ENCODE results near the gene CLTRN.
A peak's percentile ranks its signal among the peaks of the same experiment; 100 is the strongest.
"Not testable (repeated sequence)": the region's sequence is repeated elsewhere in the genome, so short reads cannot be mapped to it uniquely, and the experiment has no call there.

The CLTRN gene, protein sequence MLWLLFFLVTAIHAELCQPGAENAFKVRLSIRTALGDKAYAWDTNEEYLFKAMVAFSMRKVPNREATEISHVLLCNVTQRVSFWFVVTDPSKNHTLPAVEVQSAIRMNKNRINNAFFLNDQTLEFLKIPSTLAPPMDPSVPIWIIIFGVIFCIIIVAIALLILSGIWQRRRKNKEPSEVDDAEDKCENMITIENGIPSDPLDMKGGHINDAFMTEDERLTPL

GRCh38 chrX:15664487-15665444 is at the start of gene CLTRN:
Gene CLTRN, minus strand, starts transcription at chrX:15664805. Its CDS starts 30 bp downstream, at chrX:15664775.
- no peak for DNase-seq (ENCODE audit: low read depth)

DNA sequence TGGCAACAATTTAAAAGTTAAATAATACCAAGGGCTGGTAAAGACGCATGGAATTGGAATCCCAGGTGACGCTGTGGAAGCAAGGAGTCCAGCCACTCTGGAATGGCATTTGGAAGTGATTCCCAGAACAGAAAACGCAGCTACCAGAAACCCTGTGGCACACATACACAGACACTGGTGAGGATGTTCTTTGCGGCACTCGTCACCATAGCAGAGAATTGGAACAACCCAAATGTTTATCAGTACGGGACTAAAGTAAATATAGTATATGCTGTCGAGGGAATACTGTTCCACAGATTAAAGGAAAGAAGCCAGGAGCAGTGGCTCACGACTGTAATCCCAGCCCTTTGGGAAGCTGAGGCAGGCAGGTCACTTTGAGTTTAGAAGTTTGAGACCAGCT is 39.7 kb upstream of the CLTRN start:
- not testable (repeated sequence) for DNase-seq (ENCODE audit: low read depth)

DNA sequence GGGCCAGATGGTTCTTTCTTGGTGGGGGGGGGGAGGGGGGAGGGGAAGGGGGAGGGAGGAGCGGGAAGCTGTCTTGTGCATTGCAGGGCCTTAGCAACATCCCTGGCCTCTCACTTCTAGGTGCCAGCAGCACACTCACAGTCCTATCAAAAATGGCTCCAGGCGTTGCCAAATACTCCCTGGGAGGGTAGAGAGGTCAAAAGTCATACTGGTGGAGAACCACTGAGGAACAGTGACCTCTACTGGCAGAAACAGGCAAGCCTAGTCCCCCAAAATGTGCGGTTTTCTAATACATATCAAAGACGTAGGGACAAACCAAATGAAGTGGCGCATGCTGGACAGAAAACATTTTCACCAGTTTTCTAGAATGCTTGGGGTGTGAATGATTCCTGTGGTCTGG is 39.2 kb upstream of the CLTRN start:
- DNase-seq (ENCODE audit: low read depth), result not testable (repeated sequence)

- no peak for DNase-seq (ENCODE audit: low read depth)
These were observed 38.1 kb upstream of the CLTRN start for GRCh38 chrX:15702488-15703371.

DNA sequence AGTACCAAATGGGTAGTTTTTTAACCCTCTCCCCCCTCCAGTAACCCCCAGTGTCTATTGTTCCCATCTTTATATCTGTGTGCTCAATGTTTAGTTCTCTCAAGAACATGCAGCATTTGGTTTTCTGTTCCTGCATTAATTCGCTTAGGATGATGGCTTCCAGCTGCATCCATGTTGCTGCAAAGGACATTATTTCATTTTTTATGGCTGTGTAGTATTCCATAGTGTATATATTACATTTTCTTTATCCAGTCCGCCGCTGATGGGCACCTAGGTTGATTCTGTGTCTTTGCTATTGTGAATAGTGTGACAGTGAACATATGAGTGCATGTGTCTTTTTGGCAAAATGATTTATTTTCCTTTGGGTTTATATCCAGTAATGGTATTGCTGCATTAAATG is 31.9 kb upstream of the CLTRN start:
- DNase-seq (ENCODE audit: low read depth), result no peak

GRCh38 chrX:15694941-15695451 is 30.4 kb upstream of the CLTRN start:
- DNase-seq (ENCODE audit: low read depth), result no peak

DNA sequence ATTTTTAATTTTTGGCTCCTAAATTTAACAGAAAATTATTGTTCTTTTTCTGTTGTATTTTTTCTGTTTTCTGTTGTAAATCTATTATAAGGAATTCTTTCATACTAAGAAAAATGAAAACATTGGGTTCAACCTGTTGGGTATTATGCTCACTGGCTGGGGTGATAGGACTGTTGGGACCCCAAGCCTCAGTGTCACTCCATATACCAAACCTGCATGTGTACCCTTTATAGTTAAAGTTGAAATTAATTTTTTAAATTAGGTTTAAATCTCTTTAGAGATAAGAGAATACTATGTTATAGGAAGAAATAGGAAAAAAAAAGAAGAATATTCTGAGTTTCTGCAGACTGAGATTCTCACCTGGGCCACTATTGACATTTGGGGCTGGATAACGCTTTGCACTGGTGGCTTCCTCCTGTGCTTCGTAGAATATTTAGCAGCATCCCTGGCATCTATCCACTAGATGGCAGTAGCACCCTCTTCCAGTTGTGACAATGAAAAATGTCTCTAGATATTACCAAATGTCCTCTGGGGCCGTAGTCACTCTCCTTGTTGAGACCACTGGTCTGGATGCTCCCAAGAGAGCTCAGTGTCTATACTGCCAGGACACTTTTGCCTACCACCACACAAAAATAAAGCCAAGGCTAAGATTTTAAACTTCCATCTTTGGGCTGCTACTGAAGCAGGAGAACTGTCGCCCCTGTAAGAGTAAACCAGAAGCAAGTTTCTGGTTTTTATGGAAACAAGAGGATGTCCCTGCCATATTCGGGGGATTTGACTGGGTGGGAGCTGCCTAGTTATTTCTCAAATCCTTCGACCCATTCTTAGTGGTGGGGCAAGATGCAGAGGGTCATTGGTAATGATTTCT is 22.4 kb upstream of the CLTRN start:
- peak; percentile 37 for DNase-seq (ENCODE audit: low read depth)

- no peak for DNase-seq (ENCODE audit: low read depth)
These were observed 18.6 kb upstream of the CLTRN start for GRCh38 chrX:15683193-15683592.

GRCh38 chrX:15681433-15681832 is 16.8 kb upstream of the CLTRN start:
- DNase-seq (ENCODE audit: low read depth), result no peak

DNA sequence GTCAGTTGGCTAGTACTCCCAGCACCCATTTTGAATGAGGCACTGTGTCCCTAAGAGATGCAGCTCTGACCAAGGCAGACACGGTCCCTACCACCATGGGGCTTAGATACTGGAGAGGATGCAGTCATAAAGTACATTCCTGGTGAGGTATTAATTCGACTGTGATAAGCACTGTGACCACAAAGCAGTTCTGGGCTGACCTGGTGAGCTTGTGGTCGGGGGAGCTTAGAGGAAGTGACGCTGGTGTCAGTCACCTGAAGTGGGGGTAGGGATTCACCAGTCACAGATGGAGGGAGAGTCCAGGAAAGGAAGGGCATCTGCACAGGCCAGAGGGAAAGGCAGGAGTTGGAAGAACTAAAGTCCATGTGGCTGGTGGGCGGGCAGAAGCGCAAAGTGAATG is 15.8 kb upstream of the CLTRN start:
- DNase-seq (ENCODE audit: low read depth), result no peak

DNA sequence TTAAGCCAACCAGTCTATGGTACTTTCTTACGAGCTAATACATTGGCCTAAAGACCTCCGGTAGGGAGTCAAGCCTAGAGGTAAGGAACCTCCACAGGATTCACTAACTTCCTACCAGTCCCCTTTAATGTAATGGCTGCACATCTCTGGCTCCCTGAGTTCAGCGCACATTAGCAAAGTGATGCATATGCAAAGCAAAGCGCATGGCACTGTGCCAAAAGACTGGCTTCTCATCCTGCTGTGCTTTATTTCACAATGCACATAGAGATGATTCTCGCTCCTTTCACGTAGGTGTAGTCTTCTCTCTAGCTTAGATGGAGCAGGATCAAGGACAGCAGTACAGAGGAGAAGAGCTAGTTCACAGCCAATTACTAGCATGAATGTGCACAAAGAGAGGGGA is 14.6 kb upstream of the CLTRN start:
- DNase-seq (ENCODE audit: low read depth), result no peak

GRCh38 chrX:15678339-15678738 is 13.7 kb upstream of the CLTRN start:
- no peak for DNase-seq (ENCODE audit: low read depth)

DNA sequence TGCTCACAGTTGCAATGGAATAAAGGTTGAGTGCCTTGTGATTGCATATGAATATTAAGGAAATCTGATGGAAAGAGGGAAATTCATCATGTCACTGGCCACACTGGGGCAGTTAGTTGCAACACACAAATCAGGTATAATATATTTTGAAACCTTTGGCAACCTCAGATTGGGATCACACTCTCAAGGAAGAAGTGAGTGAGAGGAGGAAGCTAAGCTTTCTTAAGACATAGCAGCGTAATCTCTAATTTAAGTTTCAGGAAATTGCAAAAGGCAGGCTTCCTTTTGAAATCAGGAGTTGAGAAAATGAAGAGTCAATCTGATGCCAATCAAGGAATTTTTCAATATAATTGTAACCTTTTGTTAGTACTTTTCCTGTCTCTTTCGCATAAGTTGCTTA is 12.3 kb upstream of the CLTRN start:
- no peak for DNase-seq (ENCODE audit: low read depth)

GRCh38 chrX:15675490-15675921 is 10.9 kb upstream of the CLTRN start:
- peak; percentile 82 for DNase-seq (ENCODE audit: low read depth)

- peak; percentile 83 for DNase-seq (ENCODE audit: low read depth)
These were observed 10.4 kb upstream of the CLTRN start for GRCh38 chrX:15674841-15675489.

DNA sequence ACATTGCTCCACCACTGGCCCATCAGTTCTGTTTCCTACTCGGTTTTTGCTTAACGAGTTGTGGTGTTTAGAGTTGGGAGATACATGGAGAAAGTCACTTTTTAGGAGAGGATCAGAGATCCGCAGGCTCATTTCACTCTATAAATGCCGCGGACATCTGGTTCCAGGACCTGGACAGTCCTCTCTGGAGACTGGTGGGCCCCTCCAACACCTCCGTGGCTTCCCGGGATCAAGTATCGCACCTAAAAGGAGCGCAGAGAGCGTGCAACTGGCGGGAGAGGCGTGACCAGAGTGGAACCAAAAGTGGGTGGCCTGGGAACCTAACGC is 9.9 kb upstream of the CLTRN start:
- DNase-seq (ENCODE audit: low read depth), result no peak

DNA sequence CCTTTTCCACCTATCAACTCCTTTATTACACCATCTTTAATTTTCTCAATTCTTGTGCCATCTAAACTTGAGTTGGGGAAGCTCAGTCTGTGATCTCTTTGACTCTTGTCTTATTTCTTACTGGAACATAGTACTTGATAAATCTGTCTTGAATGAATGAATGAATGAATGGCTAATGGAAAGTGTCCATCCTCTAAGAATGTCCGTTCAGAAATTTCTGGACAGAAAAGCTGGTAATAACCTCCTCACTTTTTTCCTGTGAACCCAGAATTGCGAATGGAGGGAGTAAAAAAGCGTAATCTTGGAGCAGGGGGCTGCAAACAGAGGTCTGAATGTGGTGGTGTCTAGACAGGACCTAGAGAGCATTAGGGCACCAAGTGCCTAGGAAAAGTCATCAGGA is 9.4 kb upstream of the CLTRN start:
- DNase-seq (ENCODE audit: low read depth), result no peak

DNA sequence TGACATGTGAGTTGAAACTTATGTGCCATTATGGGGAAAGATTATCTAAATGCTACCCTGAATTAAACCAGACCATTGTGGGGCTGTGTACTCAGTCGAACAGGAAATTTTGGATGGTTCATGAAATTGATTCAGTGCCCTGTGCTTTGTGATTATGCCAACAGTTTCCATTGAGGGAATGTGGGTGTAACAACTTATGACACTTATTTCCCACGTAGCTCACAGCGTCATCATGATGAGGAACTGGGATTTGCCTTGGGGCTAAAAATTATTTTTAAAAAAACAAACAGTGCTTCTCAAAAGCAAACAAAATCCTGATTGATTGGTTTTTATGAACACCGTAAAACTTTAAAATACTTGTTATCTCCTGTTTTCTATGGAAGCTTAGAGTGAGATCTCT is 8.3 kb upstream of the CLTRN start:
- DNase-seq (ENCODE audit: low read depth), result no peak

DNA sequence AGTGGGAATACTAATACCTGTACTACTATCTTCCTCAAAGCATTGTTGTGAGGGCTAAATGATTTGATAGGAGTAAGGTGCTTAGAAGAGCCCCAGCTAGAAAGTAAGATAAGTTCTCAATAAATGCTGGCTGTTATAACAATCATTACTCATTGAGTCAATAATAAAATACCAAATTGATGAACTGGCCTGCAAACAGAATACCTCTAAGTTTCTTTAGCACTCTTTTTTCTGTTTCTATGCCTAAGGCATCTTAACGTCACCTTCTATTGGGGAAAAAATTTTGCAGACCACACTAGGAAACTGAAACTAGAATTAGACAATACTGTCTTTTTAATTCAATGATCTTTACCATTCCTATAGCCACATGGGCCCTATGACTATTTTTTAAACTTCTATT is 1.2 kb downstream of the CLTRN start:
- no peak for DNase-seq (ENCODE audit: low read depth)

- not testable (repeated sequence) for DNase-seq (ENCODE audit: low read depth)
These were observed 9.8 kb downstream of the CLTRN start for GRCh38 chrX:15654804-15655203.

- DNase-seq (ENCODE audit: low read depth), result no peak
These were observed 10.6 kb downstream of the CLTRN start for GRCh38 chrX:15653961-15654360.
